Tibial nerve (tissue), 4 donors: ENCODE data around the gene TFAP2E.

Experiments
- EP300 ChIP-seq, 2 donors: sonication (generic); formaldehyde crosslinking; IDR thresholded peaks; one replicate each; pipeline ENCODE4 v1.6.1; 2017; ENCODE audit warnings: antibody characterized with exemption in 2 of 2, mild to moderate bottlenecking in 1 of 2
- POLR2A ChIP-seq, 2 donors: fragments of 450-650 bp; IDR thresholded peaks; one replicate each; pipeline ENCODE4 v1.6.1; 2017; ENCODE audit warnings: antibody characterized with exemption in 2 of 2, mild to moderate bottlenecking in 2 of 2, moderate library complexity in 2 of 2
- TF ChIP-seq, protein P1 (sequence below), 5 experiments: fragments of 200-600 bp in 3 of 5; fragments of 450-650 bp in 2 of 5; sonication (generic) in 3 of 5; IDR thresholded peaks; one replicate each; pipeline ENCODE4 v1.5.1; 2016 to 2019; ENCODE audit warnings: antibody characterized with exemption in 5 of 5, mild to moderate bottlenecking in 3 of 5, moderate library complexity in 2 of 5

DNA sequence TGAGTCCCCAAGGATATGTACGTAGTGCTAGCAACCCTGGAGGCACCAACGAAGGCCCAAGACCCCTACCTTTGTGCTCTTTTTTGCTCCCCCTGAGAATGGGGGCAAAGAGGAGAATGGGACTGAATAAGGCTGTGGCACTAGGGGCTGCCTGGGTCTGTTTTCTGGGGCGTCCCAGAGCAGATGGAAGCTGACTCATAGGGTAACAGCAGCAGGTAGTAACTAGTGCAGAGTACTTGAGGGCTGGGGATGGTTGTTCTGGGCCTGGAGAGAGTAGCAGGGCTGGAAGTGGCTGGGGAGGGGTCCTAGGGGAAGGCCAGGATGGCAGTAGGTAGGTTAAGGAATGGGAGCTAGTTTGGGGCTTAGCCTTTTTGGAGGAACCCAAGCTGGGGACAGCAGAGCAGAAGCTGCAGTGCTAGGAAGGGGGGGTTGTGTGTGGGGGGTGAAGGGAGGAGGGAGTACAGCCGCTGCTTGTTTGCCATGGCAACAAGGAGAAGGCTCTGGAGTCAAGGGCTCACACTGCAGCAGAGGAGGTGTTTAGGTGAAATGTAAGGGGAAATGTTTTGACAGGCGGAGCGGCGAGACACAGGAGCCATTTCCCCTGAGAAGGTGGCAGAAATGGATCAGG, 13.7 kb upstream of the TFAP2E start:
- TF ChIP-seq, protein P1, sequence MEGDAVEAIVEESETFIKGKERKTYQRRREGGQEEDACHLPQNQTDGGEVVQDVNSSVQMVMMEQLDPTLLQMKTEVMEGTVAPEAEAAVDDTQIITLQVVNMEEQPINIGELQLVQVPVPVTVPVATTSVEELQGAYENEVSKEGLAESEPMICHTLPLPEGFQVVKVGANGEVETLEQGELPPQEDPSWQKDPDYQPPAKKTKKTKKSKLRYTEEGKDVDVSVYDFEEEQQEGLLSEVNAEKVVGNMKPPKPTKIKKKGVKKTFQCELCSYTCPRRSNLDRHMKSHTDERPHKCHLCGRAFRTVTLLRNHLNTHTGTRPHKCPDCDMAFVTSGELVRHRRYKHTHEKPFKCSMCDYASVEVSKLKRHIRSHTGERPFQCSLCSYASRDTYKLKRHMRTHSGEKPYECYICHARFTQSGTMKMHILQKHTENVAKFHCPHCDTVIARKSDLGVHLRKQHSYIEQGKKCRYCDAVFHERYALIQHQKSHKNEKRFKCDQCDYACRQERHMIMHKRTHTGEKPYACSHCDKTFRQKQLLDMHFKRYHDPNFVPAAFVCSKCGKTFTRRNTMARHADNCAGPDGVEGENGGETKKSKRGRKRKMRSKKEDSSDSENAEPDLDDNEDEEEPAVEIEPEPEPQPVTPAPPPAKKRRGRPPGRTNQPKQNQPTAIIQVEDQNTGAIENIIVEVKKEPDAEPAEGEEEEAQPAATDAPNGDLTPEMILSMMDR (IDR thresholded peaks at IDR 0.05) = no peak
- TF ChIP-seq POLR2A (IDR thresholded peaks at IDR 0.05) (no peak), EP300 (IDR thresholded peaks at IDR 0.05) (no peak)
